CD4-positive, alpha-beta T cell treated with Interleukin-6 at 100 ng/mL for 8 hours (primary cell): ENCODE measurements around the gene NT5C.
"Not testable (repeated sequence)": the region's sequence is repeated elsewhere in the genome, so short reads cannot be mapped to it uniquely, and the experiment has no call there.

Experiments
- DNase-seq: peaks from one replicate; pipeline ENCODE4 v3.0.0-alpha.2; 2020; ENCODE audit warnings: mixed read lengths, low spot score

The NT5C gene

GRCh38 chr17:75131278-75132017, at the start of gene NT5C:
Gene NT5C, minus strand, starts transcription at chr17:75131742. Its CDS starts 35 bp downstream, at chr17:75131707.
- DNase-seq: peak; percentile 40

GRCh38 chr17:75181110-75181509, 49.6 kb upstream of the NT5C start:
- DNase-seq: no peak

- no peak for DNase-seq
These were observed 46.9 kb upstream of the NT5C start for GRCh38 chr17:75178453-75178852.

GRCh38 chr17:75176625-75177024, 45.1 kb upstream of the NT5C start:
- no peak for DNase-seq

GRCh38 chr17:75174996-75175395, 43.5 kb upstream of the NT5C start:
- DNase-seq: no peak

- DNase-seq: no peak
These were observed 42.0 kb upstream of the NT5C start for GRCh38 chr17:75173526-75173925.

GRCh38 chr17:75168998-75169397, 37.5 kb upstream of the NT5C start:
- no peak for DNase-seq

- not testable (repeated sequence) for DNase-seq
These were observed 33.1 kb upstream of the NT5C start for GRCh38 chr17:75164606-75165005.

- no peak for DNase-seq
These were observed 31.5 kb upstream of the NT5C start for GRCh38 chr17:75163074-75163473.

- no peak for DNase-seq
These were observed 28.7 kb upstream of the NT5C start for GRCh38 chr17:75160211-75160610.

- DNase-seq: no peak
These were observed 27.9 kb upstream of the NT5C start for GRCh38 chr17:75159196-75160031.

- not testable (repeated sequence) for DNase-seq
These were observed 26.9 kb upstream of the NT5C start for GRCh38 chr17:75158480-75158879.

GRCh38 chr17:75155191-75155601, 23.7 kb upstream of the NT5C start:
- DNase-seq: no peak

- DNase-seq: peak; percentile 99
These were observed 22.9 kb upstream of the NT5C start, which contains the start of gene JPT1 for GRCh38 chr17:75154195-75155106. Gene JPT1, minus strand, starts transcription at chr17:75154512. Its CDS starts 115 bp downstream, at chr17:75154397.

- DNase-seq: no peak
These were observed 22.2 kb upstream of the NT5C start for GRCh38 chr17:75153780-75154194.

GRCh38 chr17:75152922-75153779, 21.6 kb upstream of the NT5C start:
- DNase-seq: no peak

GRCh38 chr17:75152523-75152921, 21.0 kb upstream of the NT5C start:
- no peak for DNase-seq

GRCh38 chr17:75151930-75152329, 20.4 kb upstream of the NT5C start:
- no peak for DNase-seq

GRCh38 chr17:75147878-75148546, 16.5 kb upstream of the NT5C start:
- DNase-seq: no peak

- DNase-seq: no peak
These were observed 15.1 kb upstream of the NT5C start for GRCh38 chr17:75146592-75146991.
